Neutrophil (primary cell): ENCODE measurements around the gene PTPRN2.

Source experiments
- H3K27ac ChIP-seq: fragments of 200-600 bp; sonication (generic); 2 replicates; pipeline ENCODE4 v1.5.1; 2016; ENCODE audit warnings: mild to moderate bottlenecking, moderate library complexity
- H3K27me3 ChIP-seq: fragments of 200-600 bp; sonication (generic); 2 replicates; pipeline ENCODE4 v1.6.0; 2016; ENCODE audit warnings: mild to moderate bottlenecking
- H3K36me3 ChIP-seq: fragments of 200-600 bp; sonication (generic); 2 replicates; pipeline ENCODE4 v1.5.1; 2017
- H3K4me1 ChIP-seq, 2 experiments: fragments of 200-600 bp in 1 of 2; sonication (generic) in 1 of 2; 1 replicate in 1 of 2; 2 replicates in 1 of 2; pipeline versions ENCODE4 v1.5.1 to v1.6.1; 2013 to 2016; ENCODE audit warnings: low read depth in 1 of 2, low read length in 1 of 2, mild to moderate bottlenecking in 1 of 2, moderate library complexity in 1 of 2; ENCODE audit not compliant: control insufficient read depth in 1 of 2, insufficient read depth in 1 of 2
- H3K4me3 ChIP-seq, 2 experiments: fragments of 200-600 bp in 1 of 2; sonication (generic) in 1 of 2; 1 replicate in 1 of 2; 2 replicates in 1 of 2; pipeline ENCODE4 v1.5.1; 2013 to 2016; ENCODE audit warnings: low read depth in 1 of 2, low read length in 1 of 2, mild to moderate bottlenecking in 1 of 2, moderate library complexity in 1 of 2
- H3K9me3 ChIP-seq: fragments of 200-600 bp; sonication (generic); 2 replicates; pipeline ENCODE4 v1.5.1; 2016
- TF ChIP-seq, protein P1 (sequence below): fragments of 200-600 bp; sonication (generic); IDR thresholded peaks from 2 replicates; pipeline ENCODE4 v1.5.1; 2016; ENCODE audit warnings: antibody characterized with exemption

PTPRN2 gene

DNA sequence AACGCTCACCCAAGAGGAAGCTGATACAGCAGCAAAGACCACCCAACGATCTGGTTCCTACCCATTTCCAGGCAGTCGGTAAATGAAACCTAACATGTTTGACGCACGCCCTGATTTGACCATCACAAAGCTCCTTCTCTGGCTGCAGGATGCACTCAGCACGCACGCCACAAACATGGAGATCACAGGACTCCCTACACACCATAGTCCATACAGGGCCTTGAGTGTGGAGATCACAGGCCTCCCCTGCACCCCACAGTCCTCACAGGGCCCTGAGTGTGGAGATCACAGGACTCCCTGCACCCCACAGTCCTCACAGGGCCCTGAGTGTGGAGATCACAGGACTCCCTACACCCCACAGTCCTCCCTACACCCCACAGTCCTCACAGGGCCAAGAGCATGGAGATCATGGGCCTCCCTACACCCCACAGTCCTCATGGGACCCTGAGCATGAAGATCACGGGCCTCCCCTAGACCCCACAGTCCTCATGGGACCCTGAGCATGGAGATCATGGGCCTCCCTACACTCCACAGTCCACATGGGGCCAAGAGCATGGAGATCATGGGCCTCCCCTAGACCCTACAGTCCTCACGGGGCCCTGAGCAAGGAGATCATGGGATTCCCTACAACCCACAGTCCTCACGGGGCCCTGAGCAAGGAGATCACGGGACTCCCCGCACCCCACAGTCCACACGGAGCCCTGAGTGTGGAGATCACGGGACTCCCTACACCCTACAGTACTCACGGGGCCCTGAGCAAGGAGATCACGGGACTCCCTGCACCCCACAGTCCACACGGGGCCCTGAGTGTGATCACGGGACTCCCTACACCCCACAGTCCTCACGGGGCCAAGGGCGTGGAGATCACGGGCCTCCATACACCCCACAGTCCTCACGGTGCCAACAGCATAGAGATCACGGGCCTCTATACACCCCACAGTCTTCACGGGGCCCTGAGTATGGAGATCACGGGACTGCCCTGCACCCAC lies 841.6 kb downstream of the PTPRN2 start:
- H3K4me1 ChIP-seq: no peaks in the 10 kb centered on the region
- H3K4me3 ChIP-seq: no peak overlapping the region
- TF ChIP-seq, protein P1, sequence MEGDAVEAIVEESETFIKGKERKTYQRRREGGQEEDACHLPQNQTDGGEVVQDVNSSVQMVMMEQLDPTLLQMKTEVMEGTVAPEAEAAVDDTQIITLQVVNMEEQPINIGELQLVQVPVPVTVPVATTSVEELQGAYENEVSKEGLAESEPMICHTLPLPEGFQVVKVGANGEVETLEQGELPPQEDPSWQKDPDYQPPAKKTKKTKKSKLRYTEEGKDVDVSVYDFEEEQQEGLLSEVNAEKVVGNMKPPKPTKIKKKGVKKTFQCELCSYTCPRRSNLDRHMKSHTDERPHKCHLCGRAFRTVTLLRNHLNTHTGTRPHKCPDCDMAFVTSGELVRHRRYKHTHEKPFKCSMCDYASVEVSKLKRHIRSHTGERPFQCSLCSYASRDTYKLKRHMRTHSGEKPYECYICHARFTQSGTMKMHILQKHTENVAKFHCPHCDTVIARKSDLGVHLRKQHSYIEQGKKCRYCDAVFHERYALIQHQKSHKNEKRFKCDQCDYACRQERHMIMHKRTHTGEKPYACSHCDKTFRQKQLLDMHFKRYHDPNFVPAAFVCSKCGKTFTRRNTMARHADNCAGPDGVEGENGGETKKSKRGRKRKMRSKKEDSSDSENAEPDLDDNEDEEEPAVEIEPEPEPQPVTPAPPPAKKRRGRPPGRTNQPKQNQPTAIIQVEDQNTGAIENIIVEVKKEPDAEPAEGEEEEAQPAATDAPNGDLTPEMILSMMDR: no peak
- H3K27me3 ChIP-seq: no peaks in the 10 kb centered on the region
- no peaks in the 10 kb centered on the region for H3K36me3 ChIP-seq
- no peaks in the 10 kb centered on the region for H3K9me3 ChIP-seq
- H3K27ac ChIP-seq: no peak overlapping the region

DNA sequence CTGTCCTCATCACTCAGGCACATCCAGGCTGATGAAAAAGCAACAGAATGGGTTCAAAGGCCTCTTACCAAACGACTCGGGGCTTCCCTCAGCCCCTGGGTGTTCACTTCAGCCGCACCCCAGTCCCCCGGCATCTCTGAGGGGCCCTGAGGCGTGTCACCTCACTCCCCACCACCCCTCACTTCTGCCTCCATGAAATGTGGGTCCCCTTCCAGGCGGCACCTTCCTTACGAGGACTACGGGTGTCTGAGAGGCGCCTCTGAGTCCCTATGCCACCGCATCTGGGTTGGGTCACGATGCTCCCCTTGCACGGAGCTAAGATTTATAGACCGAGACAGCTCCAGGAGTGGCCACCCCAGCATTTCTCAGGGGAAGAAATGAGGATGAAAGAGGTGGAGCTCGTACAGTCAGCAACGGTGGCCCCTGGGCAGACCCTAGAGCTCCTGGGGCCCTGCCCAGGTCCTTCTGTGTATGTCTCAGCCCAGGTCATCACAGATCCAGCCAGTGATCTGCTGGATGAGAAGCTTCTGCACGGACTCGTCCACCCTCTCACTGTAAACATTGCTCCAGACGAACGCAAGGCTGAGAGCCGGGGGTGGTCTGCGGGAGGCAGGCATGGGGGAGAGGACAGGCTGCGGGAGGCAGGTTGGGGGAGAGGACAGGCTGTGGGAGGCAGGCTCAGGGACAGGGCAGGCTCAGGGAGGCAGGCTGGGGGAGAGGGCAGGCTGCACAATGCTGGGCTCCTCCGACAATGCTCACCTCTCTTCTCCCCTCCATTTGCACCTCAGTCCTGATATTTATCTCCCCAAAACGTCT lies 842.6 kb downstream of the PTPRN2 start:
- H3K9me3 ChIP-seq: no peaks in the 10 kb centered on the region
- TF ChIP-seq, protein P1: no peak

DNA sequence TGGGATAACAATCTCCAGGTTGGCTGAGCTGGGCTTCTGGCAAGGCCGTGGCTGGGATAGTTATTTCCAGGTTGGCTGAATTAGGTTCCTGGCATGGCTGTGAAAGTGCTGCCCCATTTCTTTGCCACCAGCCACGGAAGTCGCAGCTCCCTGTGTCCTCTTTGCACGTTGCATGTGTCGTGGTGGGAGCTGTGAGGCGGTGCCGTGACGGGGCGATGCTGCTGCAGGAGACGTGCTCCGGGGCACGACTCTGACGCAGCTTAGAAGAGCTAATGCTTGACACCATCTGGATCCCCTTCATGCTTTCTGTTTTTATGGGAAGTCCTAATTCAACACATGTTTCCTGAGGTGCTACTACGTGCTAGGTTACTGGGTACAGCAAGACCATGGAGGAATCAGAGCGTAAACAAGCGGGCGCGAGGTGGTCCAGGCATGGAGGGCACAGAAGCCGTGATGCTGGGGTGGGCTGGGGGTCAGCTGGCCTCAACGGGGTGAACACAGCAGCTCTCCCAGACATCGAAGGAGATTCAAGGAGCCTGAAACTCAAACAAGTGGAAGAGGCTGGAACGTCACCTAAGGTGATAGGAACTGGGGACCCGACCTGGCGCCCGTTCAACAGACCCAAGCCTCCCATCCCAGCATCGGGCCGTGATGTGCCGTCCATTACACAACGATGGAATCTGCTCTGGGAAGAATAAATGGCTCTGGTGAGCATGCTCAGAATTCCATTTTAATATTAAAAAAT lies 843.7 kb downstream of the PTPRN2 start:
- TF ChIP-seq, protein P1: no peak
- H3K4me1 ChIP-seq: no peaks in the 10 kb centered on the region
- no peaks in the 10 kb centered on the region for H3K36me3 ChIP-seq
- no peaks in the 10 kb centered on the region for H3K9me3 ChIP-seq
- no peak overlapping the region for H3K4me3 ChIP-seq
- no peak overlapping the region for H3K27ac ChIP-seq
- peaks cover 8% of the 10 kb centered on the region for H3K27me3 ChIP-seq

More for the DNA sequence above, 842.6 kb downstream of the PTPRN2 start:
- Histone ChIP-seq H3K36me3 (no peaks in the 10 kb centered on the region), H3K27me3 (no peaks in the 10 kb centered on the region), H3K4me1 (no peaks in the 10 kb centered on the region), H3K4me3 (no peak overlapping the region), H3K27ac (no peak overlapping the region)

DNA sequence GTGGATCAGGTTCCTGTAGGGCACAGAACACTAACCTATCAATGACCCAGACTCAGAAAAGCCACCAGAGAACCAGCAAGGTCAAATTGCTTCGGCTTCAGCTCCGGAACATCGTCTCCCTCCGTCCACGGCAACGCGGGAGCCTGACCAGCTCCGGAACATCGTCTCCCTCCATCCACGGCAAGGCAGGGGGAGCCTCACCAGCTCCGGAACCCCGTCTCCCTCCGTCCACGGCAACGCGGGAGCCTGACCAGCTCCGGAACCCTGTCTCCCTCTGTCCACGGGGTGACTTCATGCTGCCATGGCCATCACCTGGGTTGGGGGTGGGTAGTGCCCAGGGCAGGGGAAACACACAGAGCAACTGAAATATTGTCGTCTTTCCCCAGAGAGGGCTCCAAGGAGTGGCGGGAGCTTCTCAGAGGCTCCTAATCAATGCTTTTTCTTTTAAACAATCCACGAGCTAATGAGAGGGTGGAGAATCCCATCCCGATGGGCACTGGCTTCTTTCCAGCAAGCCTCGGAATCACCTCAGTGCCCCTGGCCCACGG lies 847.3 kb downstream of the PTPRN2 start:
- Histone ChIP-seq H3K4me1 (no peaks in the 10 kb centered on the region), H3K27me3 (peaks cover 18% of the 10 kb centered on the region), H3K9me3 (no peaks in the 10 kb centered on the region), H3K27ac (no peak overlapping the region), H3K4me3 (no peak overlapping the region), H3K36me3 (no peaks in the 10 kb centered on the region)
- TF ChIP-seq, protein P1: no peak

DNA sequence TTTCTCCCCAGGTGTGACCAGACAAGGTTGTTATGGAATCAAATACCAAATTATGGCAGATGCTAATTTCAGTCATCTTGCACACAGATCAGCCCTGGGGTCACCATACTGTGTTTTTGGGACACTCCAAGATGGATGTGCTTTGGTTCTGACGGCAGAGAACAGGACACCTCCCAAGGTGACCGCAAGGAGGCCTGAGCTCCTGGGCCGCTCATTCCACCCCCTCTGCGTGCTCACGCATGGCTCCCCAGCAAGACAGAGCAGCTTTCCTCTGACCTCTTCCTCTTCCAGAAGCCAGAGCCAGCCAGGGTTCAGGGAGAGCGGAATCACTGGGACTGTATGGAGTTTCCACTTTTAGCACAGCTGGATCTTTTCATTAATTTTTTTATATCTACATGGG lies 848.0 kb downstream of the PTPRN2 start:
- no peak overlapping the region for H3K4me3 ChIP-seq
- TF ChIP-seq, protein P1: no peak
- H3K27me3 ChIP-seq: peaks cover 18% of the 10 kb centered on the region
- no peaks in the 10 kb centered on the region for H3K36me3 ChIP-seq
- H3K27ac ChIP-seq: no peak overlapping the region
- no peaks in the 10 kb centered on the region for H3K9me3 ChIP-seq
- no peaks in the 10 kb centered on the region for H3K4me1 ChIP-seq
